Dedifferentiated amniotic fluid mesenchymal stem cell (primary cell): Measurements from ENCODE around the gene CTNNA3.
A peak's percentile ranks its signal among the peaks of the same experiment; 100 is the strongest.

ENCODE experiments used
- DNase-seq: peaks from one replicate; pipeline ENCODE4 v3.0.0-alpha.2; 2016; ENCODE audit errors: extremely low spot score

The CTNNA3 gene

GRCh38 chr10:66869635-66870034 lies 826.4 kb downstream of the CTNNA3 start:
- DNase-seq = no peak

GRCh38 chr10:66862687-66863258 lies 833.2 kb downstream of the CTNNA3 start:
- no peak for DNase-seq

- no peak for DNase-seq
Measured at GRCh38 chr10:66860376-66860945, 835.5 kb downstream of the CTNNA3 start.

GRCh38 chr10:66852811-66853210 lies 843.2 kb downstream of the CTNNA3 start:
- no peak for DNase-seq

GRCh38 chr10:66848856-66849255 lies 847.1 kb downstream of the CTNNA3 start:
- no peak for DNase-seq

- no peak for DNase-seq
Measured at GRCh38 chr10:66844176-66844942, 851.6 kb downstream of the CTNNA3 start.

GRCh38 chr10:66843396-66843795 lies 852.6 kb downstream of the CTNNA3 start:
- DNase-seq = no peak

GRCh38 chr10:66842867-66843266 lies 853.1 kb downstream of the CTNNA3 start:
- no peak for DNase-seq

GRCh38 chr10:66842371-66842770 lies 853.6 kb downstream of the CTNNA3 start:
- no peak for DNase-seq

- no peak for DNase-seq
Measured at GRCh38 chr10:66838656-66839055, 857.3 kb downstream of the CTNNA3 start.

- peak; percentile 49 for DNase-seq
Measured at GRCh38 chr10:66837990-66838389, 858.0 kb downstream of the CTNNA3 start.

- DNase-seq = no peak
Measured at GRCh38 chr10:66837335-66837734, 858.7 kb downstream of the CTNNA3 start.

- no peak for DNase-seq
Measured at GRCh38 chr10:66836771-66837170, 859.2 kb downstream of the CTNNA3 start.

- DNase-seq = peak; percentile 57
Measured at GRCh38 chr10:66836057-66836456, 859.9 kb downstream of the CTNNA3 start.

GRCh38 chr10:66835400-66835799 lies 860.6 kb downstream of the CTNNA3 start:
- no peak for DNase-seq

- DNase-seq = no peak
Measured at GRCh38 chr10:66834802-66835201, 861.2 kb downstream of the CTNNA3 start.

- DNase-seq = no peak
Measured at GRCh38 chr10:66833861-66834260, 862.1 kb downstream of the CTNNA3 start.

GRCh38 chr10:66832781-66833422 lies 863.1 kb downstream of the CTNNA3 start:
- DNase-seq = no peak

GRCh38 chr10:66828957-66829356 lies 867.0 kb downstream of the CTNNA3 start:
- no peak for DNase-seq

GRCh38 chr10:66827353-66827752 lies 868.6 kb downstream of the CTNNA3 start:
- peak; percentile 76 for DNase-seq

- DNase-seq = no peak
Measured at GRCh38 chr10:66823301-66823700, 872.7 kb downstream of the CTNNA3 start.

GRCh38 chr10:66822801-66823200 lies 873.2 kb downstream of the CTNNA3 start:
- DNase-seq = no peak

GRCh38 chr10:66819691-66820090 lies 876.3 kb downstream of the CTNNA3 start:
- DNase-seq = no peak
